ENCODE results near the gene P2RY1. TPM values are rescaled to one million over a fixed set of nuclear protein-coding genes. Genes with fewer than 3 reads are reported as not detected.

P2RY1 gene
- total and polyA plus RNA-seq, 9 of the 15 experiments (the other 6 are each of a cell fraction or from before 2014, with no cell fraction given), result 6.0 to 27.9 (median 18.4) TPM

- no peak overlapping the region for H3K4me3 ChIP-seq
- ChIA-PET POLR2A (interaction anchor here (1.1 to 1.3 kb wide), 2 partner anchors 10 to 31 kb away, joined by 3 read pairs; partner anchors contain the start of gene P2RY1), CTCF (ENCODE audit: low intra/inter-chr PET ratio) (interaction anchor here (0.6 kb wide), 1 partner anchor 29 kb away, joined by 3 read pairs; no protein-coding TSS in a partner anchor)
- BruUV-seq (replicated peaks), result no TSS peak
- H3K9me3 ChIP-seq (replicated peaks; ENCODE audit: control insufficient read depth, insufficient read depth, low read depth, low read length), result no peaks in the 10 kb centered on the region
- no peaks in the 10 kb centered on the region for H4K20me1 ChIP-seq (replicated peaks; ENCODE audit: control insufficient read depth, insufficient read depth, low read length)
- H2AFZ ChIP-seq (ENCODE audit: low read depth, low read length), result no peak overlapping the region
- peaks cover 0 to 7% of the 10 kb centered on the region in 2 experiments; a peak in 2 of 5 replicates for H3K4me1 ChIP-seq (replicated peaks in 1 of 2; ENCODE audit: control insufficient read depth in 2 of 2, insufficient read depth in 2 of 2, low read length in 2 of 2)
- in situ Hi-C loops (cut with MboI) (no loop called here), intact Hi-C loops (cut with micrococcal nuclease) (no loop called here)
- no peak overlapping the region for H3K9ac ChIP-seq (ENCODE audit: insufficient read depth in 1 of 2, low read depth in 2 of 2, low read length in 2 of 2)
- no peak overlapping the region for H3K27ac ChIP-seq (ENCODE audit: extremely low read depth, low read depth, low read length)
- no peaks in the 10 kb centered on the region for H3K36me3 ChIP-seq (ENCODE audit: control insufficient read depth, insufficient read depth, low read length)
- H3K9me1 ChIP-seq (ENCODE audit: control insufficient read depth, insufficient read depth, low read length), result no peaks in the 10 kb centered on the region
- ATAC-seq (peak; percentile 82), FAIRE-seq (peak; percentile 57), DNase-seq (ENCODE audit: extremely low read depth in 1 of 4, low spot score in 3 of 4) (peak in 3 of 4 experiments; percentile 15 to 30 (median 16))
- H3K4me2 ChIP-seq (ENCODE audit: insufficient read depth, low read length), result no peak overlapping the region
- no peaks in the 10 kb centered on the region for H3K79me2 ChIP-seq (ENCODE audit: control insufficient read depth, insufficient read depth, low read length)
- no peaks in the 10 kb centered on the region for H3K27me3 ChIP-seq (ENCODE audit: control insufficient read depth in 2 of 2, insufficient read depth in 2 of 2, low read length in 2 of 2)
- TF ChIP-seq RBM34 (IDR thresholded peaks at IDR 0.05; ENCODE audit: borderline replicate concordance, insufficient read depth, low read length), result no peak
- peak; percentile 88 for TF ChIP-seq NFE2 (IDR thresholded peaks at IDR 0.05; ENCODE audit: low read depth)
- no peak for TF ChIP-seq GABPA (tag; conservative IDR thresholded peaks at IDR 0.05; ENCODE audit: low read depth)
- TF ChIP-seq FOSL1 (tag; conservative IDR thresholded peaks at IDR 0.05), result no peak; the same call in 1 of the 2 replicates
- TF ChIP-seq RBM22 (IDR thresholded peaks at IDR 0.05; ENCODE audit: low read depth, low read length, poor library complexity, severe bottlenecking), result no peak
- TF ChIP-seq MAFK (IDR thresholded peaks at IDR 0.05; ENCODE audit: low read length), result peak; percentile 17; the same call in 1 of the 2 replicates
- no peak for TF ChIP-seq ZNF77 (CRISPR knock-in tag; IDR thresholded peaks at IDR 0.05)
- TF ChIP-seq SNIP1 (IDR thresholded peaks at IDR 0.05; ENCODE audit: low read depth), result no peak
- no peak for TF ChIP-seq KLF10 (CRISPR knock-in tag; IDR thresholded peaks at IDR 0.05)
- TF ChIP-seq ZNF311 (CRISPR knock-in tag; IDR thresholded peaks at IDR 0.05), result no peak
- TF ChIP-seq RBM14 (IDR thresholded peaks at IDR 0.05; ENCODE audit: borderline replicate concordance, insufficient read depth, low read depth, low read length), result no peak
- TF ChIP-seq ZNF449 (CRISPR knock-in tag; IDR thresholded peaks at IDR 0.05), result no peak
- TF ChIP-seq ZNF445 (CRISPR knock-in tag; IDR thresholded peaks at IDR 0.05; ENCODE audit: low read depth), result no peak
- TF ChIP-seq HNRNPL (IDR thresholded peaks at IDR 0.05; ENCODE audit: low read depth, low read length), result no peak
- TF ChIP-seq TBL1XR1 (IDR thresholded peaks at IDR 0.05; ENCODE audit: low read length in 2 of 2), result no peak
- TF ChIP-seq ZNF316 (IDR thresholded peaks at IDR 0.05), result peak; percentile 22; the same call in 1 of the 2 replicates
- no peak for TF ChIP-seq IRF1 (CRISPR knock-in tag; IDR thresholded peaks at IDR 0.05; ENCODE audit: borderline replicate concordance)
- no peak for TF ChIP-seq BACH1 (tag; IDR thresholded peaks at IDR 0.05)
- no peak for TF ChIP-seq SRSF1 (IDR thresholded peaks at IDR 0.05; ENCODE audit: low read depth, low read length)
- no peak for TF ChIP-seq MLLT1 (IDR thresholded peaks at IDR 0.05)
- no peak for TF ChIP-seq KDM5B (IDR thresholded peaks at IDR 0.05; ENCODE audit: insufficient replicate concordance, low read depth, low read length)
Observed at GRCh38 chr3:152865668-152866245, 30.8 kb downstream of the P2RY1 start.
